Measurements from ENCODE around the gene CIBAR2. TPM values are rescaled to one million over a fixed set of nuclear protein-coding genes. Genes with fewer than 3 reads are reported as not detected.

CIBAR2 gene
- total and polyA plus RNA-seq, 4 experiments from 2014 or later: not detected

- Mint-ChIP-seq H3K36me3 (peaks cover 6 to 7% of the 10 kb centered on the region in 2 donors), H3K9me3 (no peaks in the 10 kb centered on the region), H3K4me3 (no peak overlapping the region), H3K27me3 (no peaks in the 10 kb centered on the region), H3K27ac (peak overlapping the region in 5 of 7 donors; percentile 24 to 62 (median 41)), H3K4me1 (peaks cover 2 to 11% (median 8%) of the 10 kb centered on the region in 4 donors)
- no peaks in the 10 kb centered on the region for H3K4me1 ChIP-seq (ENCODE audit: insufficient read depth, low read length)
- intact Hi-C loops (cut with micrococcal nuclease): loop anchor here (1.0 to 2.0 kb wide), 6 partner anchors 31 to 332 kb away; partner anchors contain the start of gene ZDHHC7
- H3K9me3 ChIP-seq (ENCODE audit: control insufficient read depth in 1 of 2, low read length in 2 of 2): no peaks in the 10 kb centered on the region
- no peak overlapping the region for H3K4me3 ChIP-seq (ENCODE audit: low read length in 2 of 2)
- CTCF ChIA-PET (ENCODE audit: partially characterized antibody): interaction anchor here (0.6 to 4.7 kb wide), 37 partner anchors 8 to 466 kb away, joined by 3 to 47 read pairs (median 5); partner anchors contain the start of genes KIAA0513 and ZDHHC7
- no peak overlapping the region for H3K27ac ChIP-seq (ENCODE audit: low read depth, low read length)
- H3K27me3 ChIP-seq (ENCODE audit: insufficient read depth, low read length): no peaks in the 10 kb centered on the region
- POLR2A ChIA-PET (ENCODE audit: partially characterized antibody): interaction anchor here (1.5 to 1.6 kb wide), 3 partner anchors 30 to 75 kb away, joined by 19 to 30 read pairs (median 25); partner anchors contain the start of genes KIAA0513 and ZDHHC7
- H3K36me3 ChIP-seq (ENCODE audit: insufficient read depth, low read length): no peaks in the 10 kb centered on the region
- DNase-seq: peak; percentile 70 to 80 (median 75)
These were observed 25.7 kb downstream of the CIBAR2 start for GRCh38 chr16:85086347-85087291.

- DNase-seq: no peak
- no peak overlapping the region for H3K27ac ChIP-seq (ENCODE audit: low read depth, low read length)
- intact Hi-C loops (cut with micrococcal nuclease): loop anchor here (1.0 to 2.0 kb wide), 6 partner anchors 30 to 331 kb away; partner anchors contain the start of gene ZDHHC7
- Mint-ChIP-seq H3K27me3 (no peaks in the 10 kb centered on the region), H3K9me3 (no peaks in the 10 kb centered on the region), H3K27ac (no peak overlapping the region), H3K4me3 (no peak overlapping the region), H3K36me3 (peaks cover 11 to 12% of the 10 kb centered on the region in 2 donors), H3K4me1 (peaks cover 2 to 11% (median 8%) of the 10 kb centered on the region in 4 donors)
- no peak overlapping the region for H3K4me3 ChIP-seq (ENCODE audit: low read length in 2 of 2)
- ChIA-PET CTCF (ENCODE audit: partially characterized antibody) (interaction anchor here (0.7 to 4.7 kb wide), 14 partner anchors 10 to 331 kb away, joined by 3 to 47 read pairs (median 5); partner anchors contain the start of genes KIAA0513 and ZDHHC7), POLR2A (ENCODE audit: partially characterized antibody) (interaction anchor here (1.0 kb wide), 2 partner anchors 30 to 59 kb away, joined by 3 read pairs; no protein-coding TSS in a partner anchor)
- H3K9me3 ChIP-seq (ENCODE audit: control insufficient read depth in 1 of 2, low read length in 2 of 2): no peaks in the 10 kb centered on the region
- H3K4me1 ChIP-seq (ENCODE audit: insufficient read depth, low read length): no peaks in the 10 kb centered on the region
- H3K36me3 ChIP-seq (ENCODE audit: insufficient read depth, low read length): no peaks in the 10 kb centered on the region
- no peaks in the 10 kb centered on the region for H3K27me3 ChIP-seq (ENCODE audit: insufficient read depth, low read length)
These were observed 26.6 kb downstream of the CIBAR2 start for GRCh38 chr16:85085721-85086120.

GRCh38 chr16:85084841-85085510, 27.3 kb downstream of the CIBAR2 start:
- no peaks in the 10 kb centered on the region for H3K9me3 Mint-ChIP-seq
- peaks cover 2 to 11% (median 8%) of the 10 kb centered on the region in 4 donors for H3K4me1 Mint-ChIP-seq
- H3K27me3 Mint-ChIP-seq: no peaks in the 10 kb centered on the region
- H3K27ac Mint-ChIP-seq: peak overlapping the region in 1 of 7 donors; percentile 5
- intact Hi-C loops (cut with micrococcal nuclease): no loop called here
- H3K36me3 ChIP-seq (ENCODE audit: insufficient read depth, low read length): no peaks in the 10 kb centered on the region
- no peaks in the 10 kb centered on the region for H3K4me1 ChIP-seq (ENCODE audit: insufficient read depth, low read length)
- POLR2A ChIA-PET (ENCODE audit: partially characterized antibody): interaction anchor here (1.0 kb wide), 2 partner anchors 29 to 58 kb away, joined by 3 read pairs; no protein-coding TSS in a partner anchor
- H3K4me3 ChIP-seq (ENCODE audit: low read length in 2 of 2): no peak overlapping the region
- H3K27me3 ChIP-seq (ENCODE audit: insufficient read depth, low read length): no peaks in the 10 kb centered on the region
- CTCF ChIA-PET (ENCODE audit: partially characterized antibody): interaction anchor here (0.7 to 4.7 kb wide), 10 partner anchors 11 to 330 kb away, joined by 3 to 47 read pairs (median 4); partner anchors contain the start of gene KIAA0513
- DNase-seq: no peak
- no peak overlapping the region for H3K4me3 Mint-ChIP-seq
- no peaks in the 10 kb centered on the region for H3K9me3 ChIP-seq (ENCODE audit: control insufficient read depth in 1 of 2, low read length in 2 of 2)
- H3K27ac ChIP-seq (ENCODE audit: low read depth, low read length): no peak overlapping the region
- H3K36me3 Mint-ChIP-seq: peaks cover 13 to 14% of the 10 kb centered on the region in 2 donors

- no peaks in the 10 kb centered on the region for H3K9me3 ChIP-seq (ENCODE audit: control insufficient read depth in 1 of 2, low read length in 2 of 2)
- no peaks in the 10 kb centered on the region for H3K4me1 ChIP-seq (ENCODE audit: insufficient read depth, low read length)
- Mint-ChIP-seq H3K4me1 (peaks cover 2 to 11% (median 8%) of the 10 kb centered on the region in 4 donors), H3K27me3 (no peaks in the 10 kb centered on the region), H3K4me3 (no peak overlapping the region), H3K36me3 (peaks cover 22 to 25% of the 10 kb centered on the region in 2 donors), H3K27ac (peak overlapping the region in 2 of 7 donors; percentile 16 to 75), H3K9me3 (no peaks in the 10 kb centered on the region)
- no peaks in the 10 kb centered on the region for H3K27me3 ChIP-seq (ENCODE audit: insufficient read depth, low read length)
- ChIA-PET POLR2A (ENCODE audit: partially characterized antibody) (interaction anchor here (1.1 kb wide), 1 partner anchor 28 kb away, joined by 3 read pairs; no protein-coding TSS in a partner anchor), CTCF (ENCODE audit: partially characterized antibody) (interaction anchor here (1.4 to 4.7 kb wide), 2 partner anchors 56 to 100 kb away, joined by 6 to 47 read pairs; partner anchors contain the start of gene KIAA0513)
- H3K36me3 ChIP-seq (ENCODE audit: insufficient read depth, low read length): peaks cover 9% of the 10 kb centered on the region
- intact Hi-C loops (cut with micrococcal nuclease): no loop called here
- no peak for DNase-seq
- no peak overlapping the region for H3K4me3 ChIP-seq (ENCODE audit: low read length in 2 of 2)
- H3K27ac ChIP-seq (ENCODE audit: low read depth, low read length): no peak overlapping the region
These were observed 29.1 kb downstream of the CIBAR2 start for GRCh38 chr16:85083051-85083639.

GRCh38 chr16:85082173-85083050, 29.9 kb downstream of the CIBAR2 start:
- no peak overlapping the region for H3K4me3 ChIP-seq (ENCODE audit: low read length in 2 of 2)
- Mint-ChIP-seq H3K27me3 (no peaks in the 10 kb centered on the region), H3K27ac (no peak overlapping the region), H3K4me3 (peak overlapping the region in 1 of 8 donors; percentile 34), H3K36me3 (peaks cover 25 to 29% of the 10 kb centered on the region in 2 donors), H3K4me1 (peaks cover 2 to 11% (median 8%) of the 10 kb centered on the region in 4 donors), H3K9me3 (no peaks in the 10 kb centered on the region)
- DNase-seq: no peak
- H3K27me3 ChIP-seq (ENCODE audit: insufficient read depth, low read length): no peaks in the 10 kb centered on the region
- H3K36me3 ChIP-seq (ENCODE audit: insufficient read depth, low read length): peaks cover 14% of the 10 kb centered on the region
- no peaks in the 10 kb centered on the region for H3K4me1 ChIP-seq (ENCODE audit: insufficient read depth, low read length)
- ChIA-PET CTCF (ENCODE audit: partially characterized antibody) (no interaction called here), POLR2A (ENCODE audit: partially characterized antibody) (no interaction called here)
- no peak overlapping the region for H3K27ac ChIP-seq (ENCODE audit: low read depth, low read length)
- no peaks in the 10 kb centered on the region for H3K9me3 ChIP-seq (ENCODE audit: control insufficient read depth in 1 of 2, low read length in 2 of 2)
- intact Hi-C loops (cut with micrococcal nuclease): no loop called here

- DNase-seq: no peak
- Histone ChIP-seq H3K27me3 (ENCODE audit: insufficient read depth, low read length) (no peaks in the 10 kb centered on the region), H3K9me3 (ENCODE audit: control insufficient read depth in 1 of 2, low read length in 2 of 2) (no peaks in the 10 kb centered on the region), H3K4me3 (ENCODE audit: low read length in 2 of 2) (no peak overlapping the region), H3K27ac (ENCODE audit: low read depth, low read length) (no peak overlapping the region), H3K4me1 (ENCODE audit: insufficient read depth, low read length) (no peaks in the 10 kb centered on the region), H3K36me3 (ENCODE audit: insufficient read depth, low read length) (peaks cover 15% of the 10 kb centered on the region)
- Mint-ChIP-seq H3K4me3 (no peak overlapping the region), H3K9me3 (no peaks in the 10 kb centered on the region), H3K36me3 (peaks cover 25 to 26% of the 10 kb centered on the region in 2 donors), H3K27ac (no peak overlapping the region), H3K27me3 (no peaks in the 10 kb centered on the region), H3K4me1 (peaks cover 2 to 7% (median 5%) of the 10 kb centered on the region in 4 donors)
- POLR2A ChIA-PET (ENCODE audit: partially characterized antibody): no interaction called here
- intact Hi-C loops (cut with micrococcal nuclease): no loop called here
- CTCF ChIA-PET (ENCODE audit: partially characterized antibody): no interaction called here
These were observed 30.5 kb downstream of the CIBAR2 start for GRCh38 chr16:85081765-85082164.
